SK-N-SH (cell line): ENCODE measurements around the gene KAT14. TPM values are rescaled to one million over a fixed set of nuclear protein-coding genes. Genes with fewer than 3 reads are reported as not detected.
A peak's percentile ranks its signal among the peaks of the same experiment; 100 is the strongest.
"Not testable (repeated sequence)": the region's sequence is repeated elsewhere in the genome, so short reads cannot be mapped to it uniquely, and the experiment has no call there.

Source experiments
- CTCF ChIA-PET: fragments of 300-600, 350-600 bp; formaldehyde crosslinking; extraction: SDS; loops from one replicate; lab custom pipeline; 2021; lab: Yijun Ruan, JAX
- POLR2A ChIA-PET: fragments of 350-600 bp; sonication (Branson Sonifier 250); formaldehyde crosslinking; extraction: SDS; loops from one replicate; lab custom pipeline; 2020; ENCODE audit warnings: antibody characterized with exemption, inconsistent platforms; lab: Yijun Ruan, JAX
- DNase-seq: peaks from one replicate; pipeline ENCODE4 v3.0.0; 2012
- H2AFZ ChIP-seq: fragments of 200-600 bp; sonication (generic); 2 replicates; pipeline ENCODE4 v1.8.1; 2016; ENCODE audit warnings: antibody characterized with exemption, mild to moderate bottlenecking, low read depth
- H3F3A ChIP-seq: fragments of 200-600 bp; sonication (generic); replicated peaks from 2 replicates; pipeline ENCODE3; 2016; ENCODE audit warnings: antibody characterized with exemption, mild to moderate bottlenecking; ENCODE audit not compliant: insufficient read depth
- H3K27ac ChIP-seq, 2 experiments: fragments of 200-500 bp in 1 of 2; fragments of 200-600 bp in 1 of 2; sonication (Bioruptor generic) in 1 of 2; sonication (generic), shearing (Covaris generic) in 1 of 2; 2 replicates each; pipeline versions ENCODE4 v1.5.1 to v1.6.1; 2014 to 2016; ENCODE audit warnings: low read depth in 2 of 2, inconsistent platforms in 1 of 2, low read length in 1 of 2, mild to moderate bottlenecking in 1 of 2, mixed read lengths in 1 of 2
- H3K27me3 ChIP-seq: fragments of 200-600 bp; sonication (generic), shearing (Covaris generic); 2 replicates; pipeline ENCODE4 v1.6.1; 2016; ENCODE audit warnings: mixed run types; ENCODE audit not compliant: insufficient read depth
- H3K36me3 ChIP-seq, 2 experiments: fragments of 200-500 bp in 1 of 2; fragments of 200-600 bp in 1 of 2; sonication (Bioruptor generic) in 1 of 2; sonication (generic) in 1 of 2; replicated peaks in 1 of 2; 2 replicates each; pipeline versions ENCODE3 to v1.5.1; 2014 to 2016; ENCODE audit warnings: low read length in 1 of 2, mild to moderate bottlenecking in 1 of 2; ENCODE audit not compliant: insufficient read depth in 2 of 2, control insufficient read depth in 1 of 2
- H3K4me1 ChIP-seq, 2 experiments: fragments of 200-500 bp in 1 of 2; fragments of 200-600 bp in 1 of 2; sonication (Bioruptor generic) in 1 of 2; sonication (generic), shearing (Covaris generic) in 1 of 2; 2 replicates each; pipeline versions ENCODE4 v1.5.1 to v1.6.1; 2014 to 2016; ENCODE audit warnings: low read depth in 1 of 2, low read length in 1 of 2, mixed run types in 1 of 2; ENCODE audit not compliant: insufficient read depth in 2 of 2, control insufficient read depth in 1 of 2
- H3K4me2 ChIP-seq: fragments of 200-600 bp; sonication (generic), shearing (Covaris generic); 2 replicates; pipeline ENCODE4 v1.6.1; 2017; ENCODE audit warnings: mixed run types
- H3K4me3 ChIP-seq, 2 experiments: fragments of 200-500 bp in 1 of 2; fragments of 200-600 bp in 1 of 2; sonication (Bioruptor generic) in 1 of 2; sonication (generic), shearing (Covaris generic) in 1 of 2; 2 replicates each; pipeline versions ENCODE4 v1.5.1 to v1.8.1; 2014 to 2016; ENCODE audit warnings: low read depth in 2 of 2, inconsistent platforms in 1 of 2, low read length in 1 of 2, mild to moderate bottlenecking in 1 of 2, mixed read lengths in 1 of 2, moderate library complexity in 1 of 2
- H3K79me2 ChIP-seq: fragments of 200-600 bp; sonication (generic); 2 replicates; pipeline ENCODE4 v1.8.1; 2017; ENCODE audit warnings: mild to moderate bottlenecking; ENCODE audit not compliant: insufficient read depth
- H3K9ac ChIP-seq: fragments of 200-600 bp; sonication (generic); 2 replicates; pipeline ENCODE4 v1.6.1; 2017; ENCODE audit warnings: mixed run types
- H3K9me2 ChIP-seq: fragments of 200-600 bp; sonication (generic); 2 replicates; pipeline ENCODE4 v1.6.1; 2017; ENCODE audit warnings: mixed run types
- H3K9me3 ChIP-seq: fragments of 200-600 bp; sonication (generic); 2 replicates; pipeline ENCODE4 v1.6.1; 2017; ENCODE audit warnings: mixed run types, mild to moderate bottlenecking, moderate library complexity
- H4K20me1 ChIP-seq: fragments of 200-600 bp; sonication (generic); 2 replicates; pipeline ENCODE4 v1.6.1; 2017; ENCODE audit warnings: mild to moderate bottlenecking, mixed run types; ENCODE audit not compliant: insufficient read depth
- CHD2 ChIP-seq: fragments of 150-350 bp; IDR thresholded peaks from 2 replicates; pipeline ENCODE4 v1.6.1; 2018; ENCODE audit warnings: low read length; ENCODE audit not compliant: partially characterized antibody
- ELF1 ChIP-seq: IDR thresholded peaks from 2 replicates; pipeline ENCODE4 v1.4.0; 2012
- EP300 ChIP-seq, 2 experiments: IDR thresholded peaks; 2 replicates each; pipeline versions ENCODE4 v1.4.0 to v1.6.1; 2012; ENCODE audit warnings: borderline replicate concordance in 1 of 2, low read depth in 1 of 2, low read length in 1 of 2
- EZH2phosphoT487 ChIP-seq: fragments of 200-600 bp; sonication (generic); IDR thresholded peaks from 2 replicates; pipeline ENCODE4 v1.6.1; 2017; ENCODE audit warnings: low read depth, mixed run types, mild to moderate bottlenecking, antibody characterized with exemption, moderate library complexity, borderline replicate concordance
- FOSL2 ChIP-seq: IDR thresholded peaks from 2 replicates; pipeline ENCODE4 v1.4.0; 2012; ENCODE audit warnings: low read depth, mild to moderate bottlenecking, moderate library complexity, borderline replicate concordance
- GABPA ChIP-seq: IDR thresholded peaks from 2 replicates; pipeline ENCODE4 v1.4.0; 2012; ENCODE audit warnings: low read depth, mild to moderate bottlenecking
- JUND ChIP-seq: IDR thresholded peaks from 2 replicates; pipeline ENCODE4 v1.4.0; 2012
- MEF2A ChIP-seq: IDR thresholded peaks from 2 replicates; pipeline ENCODE4 v1.4.0; 2012; ENCODE audit warnings: low read depth, borderline replicate concordance
- NFIC ChIP-seq: IDR thresholded peaks from 2 replicates; pipeline ENCODE4 v1.4.0; 2012; ENCODE audit warnings: borderline replicate concordance
- NRF1 ChIP-seq: IDR thresholded peaks from 2 replicates; pipeline ENCODE4 v1.6.1; 2012; ENCODE audit warnings: low read depth, mild to moderate bottlenecking, low read length
- RAD21 ChIP-seq: IDR thresholded peaks from 2 replicates; pipeline ENCODE4 v1.6.1; 2012; ENCODE audit warnings: mild to moderate bottlenecking, low read length
- RCOR1 ChIP-seq: fragments of 150-350 bp; IDR thresholded peaks from 2 replicates; pipeline ENCODE4 v1.6.1; 2017; ENCODE audit warnings: antibody characterized with exemption, low read length
- TAF1 ChIP-seq: IDR thresholded peaks from 2 replicates; pipeline ENCODE4 v1.6.1; 2012; ENCODE audit warnings: low read depth, mild to moderate bottlenecking, low read length, moderate library complexity, borderline replicate concordance
- TCF12 ChIP-seq: IDR thresholded peaks from 2 replicates; pipeline ENCODE4 v1.4.0; 2012
- TEAD4 ChIP-seq: IDR thresholded peaks from 2 replicates; pipeline ENCODE4 v1.4.0; 2012; ENCODE audit warnings: mild to moderate bottlenecking, borderline replicate concordance; ENCODE audit not compliant: insufficient read depth
- WGBS: methylation state at CpG from one replicate; pipeline ENCODE4 v1.1.6; 2017; ENCODE audit warnings: low lambda C conversion rate; 5-methylcytosine and 5-hydroxymethylcytosine counted together
- polyA plus RNA-seq, 3 experiments: library from polyadenylated mRNA; depleted of rRNA; stranded (reverse); fragments of >200 nt; gene quantifications; 2 replicates each; pipeline ENCODE4 v1.2.3, GENCODE V29; 2012
- TF ChIP-seq, protein P1 (sequence below): fragments of 150-350 bp; IDR thresholded peaks from 2 replicates; pipeline ENCODE4 v1.6.1; 2017; ENCODE audit warnings: antibody characterized with exemption, low read length, low read depth, borderline replicate concordance
- TF ChIP-seq, protein P2 (sequence below): IDR thresholded peaks from 2 replicates; pipeline ENCODE4 v1.6.1; 2012; ENCODE audit warnings: mild to moderate bottlenecking, low read depth, low read length, moderate library complexity
- TF ChIP-seq, protein P3 (sequence below): IDR thresholded peaks from 2 replicates; pipeline ENCODE4; 2012

The KAT14 gene
- polyA plus RNA-seq, 1 of the 3 experiments (the other 2 are of a cell fraction) = 7.3 TPM

DNA sequence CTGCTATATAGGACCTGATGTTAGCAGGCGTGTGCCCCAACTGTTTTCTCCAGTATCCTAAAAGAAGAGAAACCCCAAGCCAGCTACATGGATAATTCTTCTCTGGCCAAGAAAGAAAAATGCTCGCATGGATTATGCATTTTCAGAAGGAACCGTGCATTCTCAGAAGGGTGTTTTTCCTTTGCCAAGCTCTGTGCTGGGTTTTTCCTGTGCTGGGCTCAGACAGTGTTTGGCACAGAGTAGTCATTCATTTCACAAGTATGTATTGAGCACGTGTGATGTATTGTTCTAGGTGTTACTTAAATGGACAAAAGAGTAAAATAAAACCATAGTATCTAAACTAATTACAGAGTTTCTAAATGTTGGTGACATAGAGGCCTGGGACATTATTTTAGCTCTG lies 88.0 kb downstream of the KAT14 start:
- Histone ChIP-seq H4K20me1 (no peaks in the 10 kb centered on the region), H3K4me2 (peak overlapping the region; percentile 63), H3K9me3 (no peaks in the 10 kb centered on the region)
- CTCF ChIA-PET = interaction anchor here (1.0 kb wide), 1 partner anchor 51 kb away, joined by 3 read pairs; no protein-coding TSS in a partner anchor
- TF ChIP-seq CHD2 (no peak), NRF1 (no peak), RCOR1 (no peak), RAD21 (no peak), JUND (no peak), TCF12 (no peak), MEF2A (no peak), ELF1 (no peak), TEAD4 (no peak), TAF1 (no peak), GABPA (no peak), NFIC (no peak), EZH2phosphoT487 (no peak), FOSL2 (no peak), EP300 (IDR thresholded peaks at IDR 0.05; ENCODE audit: borderline replicate concordance in 1 of 2, low read depth in 1 of 2, low read length in 1 of 2) (no peak)
- TF ChIP-seq, protein P1, sequence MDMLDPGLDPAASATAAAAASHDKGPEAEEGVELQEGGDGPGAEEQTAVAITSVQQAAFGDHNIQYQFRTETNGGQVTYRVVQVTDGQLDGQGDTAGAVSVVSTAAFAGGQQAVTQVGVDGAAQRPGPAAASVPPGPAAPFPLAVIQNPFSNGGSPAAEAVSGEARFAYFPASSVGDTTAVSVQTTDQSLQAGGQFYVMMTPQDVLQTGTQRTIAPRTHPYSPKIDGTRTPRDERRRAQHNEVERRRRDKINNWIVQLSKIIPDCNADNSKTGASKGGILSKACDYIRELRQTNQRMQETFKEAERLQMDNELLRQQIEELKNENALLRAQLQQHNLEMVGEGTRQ = no peak
- TF ChIP-seq, protein P2, sequence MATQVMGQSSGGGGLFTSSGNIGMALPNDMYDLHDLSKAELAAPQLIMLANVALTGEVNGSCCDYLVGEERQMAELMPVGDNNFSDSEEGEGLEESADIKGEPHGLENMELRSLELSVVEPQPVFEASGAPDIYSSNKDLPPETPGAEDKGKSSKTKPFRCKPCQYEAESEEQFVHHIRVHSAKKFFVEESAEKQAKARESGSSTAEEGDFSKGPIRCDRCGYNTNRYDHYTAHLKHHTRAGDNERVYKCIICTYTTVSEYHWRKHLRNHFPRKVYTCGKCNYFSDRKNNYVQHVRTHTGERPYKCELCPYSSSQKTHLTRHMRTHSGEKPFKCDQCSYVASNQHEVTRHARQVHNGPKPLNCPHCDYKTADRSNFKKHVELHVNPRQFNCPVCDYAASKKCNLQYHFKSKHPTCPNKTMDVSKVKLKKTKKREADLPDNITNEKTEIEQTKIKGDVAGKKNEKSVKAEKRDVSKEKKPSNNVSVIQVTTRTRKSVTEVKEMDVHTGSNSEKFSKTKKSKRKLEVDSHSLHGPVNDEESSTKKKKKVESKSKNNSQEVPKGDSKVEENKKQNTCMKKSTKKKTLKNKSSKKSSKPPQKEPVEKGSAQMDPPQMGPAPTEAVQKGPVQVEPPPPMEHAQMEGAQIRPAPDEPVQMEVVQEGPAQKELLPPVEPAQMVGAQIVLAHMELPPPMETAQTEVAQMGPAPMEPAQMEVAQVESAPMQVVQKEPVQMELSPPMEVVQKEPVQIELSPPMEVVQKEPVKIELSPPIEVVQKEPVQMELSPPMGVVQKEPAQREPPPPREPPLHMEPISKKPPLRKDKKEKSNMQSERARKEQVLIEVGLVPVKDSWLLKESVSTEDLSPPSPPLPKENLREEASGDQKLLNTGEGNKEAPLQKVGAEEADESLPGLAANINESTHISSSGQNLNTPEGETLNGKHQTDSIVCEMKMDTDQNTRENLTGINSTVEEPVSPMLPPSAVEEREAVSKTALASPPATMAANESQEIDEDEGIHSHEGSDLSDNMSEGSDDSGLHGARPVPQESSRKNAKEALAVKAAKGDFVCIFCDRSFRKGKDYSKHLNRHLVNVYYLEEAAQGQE = no peak
- TF ChIP-seq, protein P3, sequence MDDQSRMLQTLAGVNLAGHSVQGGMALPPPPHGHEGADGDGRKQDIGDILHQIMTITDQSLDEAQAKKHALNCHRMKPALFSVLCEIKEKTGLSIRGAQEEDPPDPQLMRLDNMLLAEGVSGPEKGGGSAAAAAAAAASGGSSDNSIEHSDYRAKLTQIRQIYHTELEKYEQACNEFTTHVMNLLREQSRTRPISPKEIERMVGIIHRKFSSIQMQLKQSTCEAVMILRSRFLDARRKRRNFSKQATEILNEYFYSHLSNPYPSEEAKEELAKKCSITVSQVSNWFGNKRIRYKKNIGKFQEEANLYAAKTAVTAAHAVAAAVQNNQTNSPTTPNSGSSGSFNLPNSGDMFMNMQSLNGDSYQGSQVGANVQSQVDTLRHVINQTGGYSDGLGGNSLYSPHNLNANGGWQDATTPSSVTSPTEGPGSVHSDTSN = no peak
- TF ChIP-seq, all 33 proteins: peak for 0
- Histone ChIP-seq H3K36me3 (no peaks in the 10 kb centered on the region), H3K9ac (no peak overlapping the region), H3K27ac (no peak overlapping the region), H3K4me3 (0 out of 4 replicates have a peak overlapping the region, but pooled peaks of 1 of the 2 experiments have one; percentile 20), H3K4me1 (peaks cover 0 to 5% of the 10 kb centered on the region in 2 experiments; a peak in 1 of 4 replicates), H2AFZ (0 out of 2 replicates have a peak overlapping the region, but pooled peaks have one; percentile 69), H3K27me3 (no peaks in the 10 kb centered on the region), H3F3A (no peaks in the 10 kb centered on the region), H3K79me2 (no peaks in the 10 kb centered on the region), H3K9me2 (no peaks in the 10 kb centered on the region)
- WGBS = 74% methylated on average over 4 of the region's 4 CpGs
- POLR2A ChIA-PET = no interaction called here
- DNase-seq = no peak

DNA sequence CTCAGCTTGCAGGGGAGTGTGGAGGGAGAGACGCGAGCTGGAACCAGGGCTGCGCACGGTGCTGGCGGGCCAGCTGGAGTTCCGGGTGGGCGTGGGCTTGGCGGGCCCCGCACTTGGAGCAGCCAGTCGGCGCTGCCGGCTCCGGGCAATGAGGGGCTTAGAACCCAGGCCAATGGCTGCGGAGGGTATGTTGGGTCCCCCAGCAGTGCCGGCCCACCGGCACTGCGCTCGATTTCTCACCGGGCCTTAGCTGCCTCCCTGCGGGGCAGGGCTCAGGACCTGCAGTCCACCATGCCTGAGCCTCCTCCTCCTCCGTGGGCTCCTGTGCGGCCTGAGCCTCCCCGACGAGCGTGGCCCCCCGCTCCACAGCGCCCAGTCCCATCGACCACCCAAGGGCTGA lies 89.1 kb downstream of the KAT14 start:
- H3F3A ChIP-seq, H3K36me3 ChIP-seq, H2AFZ ChIP-seq, POLR2A ChIA-PET, H3K79me2 ChIP-seq, H3K4me3 ChIP-seq, H3K27ac ChIP-seq, H3K9me2 ChIP-seq, H3K27me3 ChIP-seq, DNase-seq, H3K9ac ChIP-seq, H4K20me1 ChIP-seq, H3K4me2 ChIP-seq, H3K9me3 ChIP-seq, H3K4me1 ChIP-seq: not testable (repeated sequence)
- 93% methylated on average over 8 of the region's 28 CpGs for WGBS
- CTCF ChIA-PET = interaction anchor here (1.0 kb wide), 1 partner anchor 49 kb away, joined by 3 read pairs; no protein-coding TSS in a partner anchor
